ENCODE measurements around the gene RASGRF1. TPM values are rescaled to one million over a fixed set of nuclear protein-coding genes. Genes with fewer than 3 reads are reported as not detected.
A peak's percentile ranks its signal among the peaks of the same experiment; 100 is the strongest.

RASGRF1 gene
- total and polyA plus RNA-seq, 9 of the 15 experiments (the other 6 are each of a cell fraction or from before 2014, with no cell fraction given), result 0.03 to 0.58 (median 0.06) TPM; not detected in 1

DNA sequence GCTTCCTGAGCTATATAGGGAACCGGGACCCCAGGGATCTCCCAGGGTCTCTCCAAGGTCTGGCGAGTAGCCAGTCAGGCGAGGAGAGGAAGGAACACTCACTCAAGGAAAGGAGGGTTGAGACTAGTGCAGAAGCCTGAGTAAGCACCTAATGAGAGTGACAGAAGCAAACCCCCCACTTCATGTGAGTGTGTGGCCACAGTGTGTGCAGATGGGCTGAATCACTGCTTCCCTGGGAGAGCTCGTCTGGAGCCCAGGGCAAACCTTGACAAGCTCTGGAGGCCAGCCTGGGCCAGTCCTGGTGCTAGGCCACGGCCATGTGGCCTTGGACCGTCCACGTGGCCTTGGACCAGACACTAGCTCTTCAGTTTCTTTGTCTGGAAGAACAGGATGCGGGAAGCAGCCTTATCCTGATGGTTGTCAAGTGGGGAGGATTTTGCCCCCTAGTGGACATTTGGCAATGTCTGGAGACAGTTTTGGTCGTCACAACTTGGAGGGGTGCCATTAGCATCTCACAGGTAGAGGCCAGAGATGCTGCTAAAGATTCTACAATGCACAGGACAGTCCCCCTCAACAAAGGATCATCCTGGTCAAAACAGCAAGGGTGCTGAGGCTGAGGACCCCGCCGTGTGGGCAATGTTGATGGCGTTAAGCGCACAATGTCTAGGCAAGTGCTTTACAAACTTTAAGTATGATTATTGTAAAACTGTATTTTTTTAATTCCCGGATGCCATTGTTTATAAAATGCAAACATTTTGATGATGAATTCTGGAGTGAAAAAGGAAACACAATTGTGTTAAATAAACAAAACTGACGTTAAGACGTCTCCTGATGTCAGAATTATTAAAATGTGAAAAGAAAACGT lies 110.9 kb downstream of the RASGRF1 start (continued):
- TF ChIP-seq, protein P1, sequence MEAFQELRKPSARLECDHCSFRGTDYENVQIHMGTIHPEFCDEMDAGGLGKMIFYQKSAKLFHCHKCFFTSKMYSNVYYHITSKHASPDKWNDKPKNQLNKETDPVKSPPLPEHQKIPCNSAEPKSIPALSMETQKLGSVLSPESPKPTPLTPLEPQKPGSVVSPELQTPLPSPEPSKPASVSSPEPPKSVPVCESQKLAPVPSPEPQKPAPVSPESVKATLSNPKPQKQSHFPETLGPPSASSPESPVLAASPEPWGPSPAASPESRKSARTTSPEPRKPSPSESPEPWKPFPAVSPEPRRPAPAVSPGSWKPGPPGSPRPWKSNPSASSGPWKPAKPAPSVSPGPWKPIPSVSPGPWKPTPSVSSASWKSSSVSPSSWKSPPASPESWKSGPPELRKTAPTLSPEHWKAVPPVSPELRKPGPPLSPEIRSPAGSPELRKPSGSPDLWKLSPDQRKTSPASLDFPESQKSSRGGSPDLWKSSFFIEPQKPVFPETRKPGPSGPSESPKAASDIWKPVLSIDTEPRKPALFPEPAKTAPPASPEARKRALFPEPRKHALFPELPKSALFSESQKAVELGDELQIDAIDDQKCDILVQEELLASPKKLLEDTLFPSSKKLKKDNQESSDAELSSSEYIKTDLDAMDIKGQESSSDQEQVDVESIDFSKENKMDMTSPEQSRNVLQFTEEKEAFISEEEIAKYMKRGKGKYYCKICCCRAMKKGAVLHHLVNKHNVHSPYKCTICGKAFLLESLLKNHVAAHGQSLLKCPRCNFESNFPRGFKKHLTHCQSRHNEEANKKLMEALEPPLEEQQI (IDR thresholded peaks at IDR 0.05), result no peak
- TF ChIP-seq TEAD4 (IDR thresholded peaks at IDR 0.05; ENCODE audit: low read length) (no peak), TEAD4 (CRISPR knock-in tag; IDR thresholded peaks at IDR 0.05; ENCODE audit: borderline replicate concordance) (peak; percentile 48; the same call in 1 of the 2 replicates), CHD4 (IDR thresholded peaks at IDR 0.05; ENCODE audit: insufficient read depth, insufficient replicate concordance, low read depth, low read length, poor library complexity, severe bottlenecking) (no peak)

DNA sequence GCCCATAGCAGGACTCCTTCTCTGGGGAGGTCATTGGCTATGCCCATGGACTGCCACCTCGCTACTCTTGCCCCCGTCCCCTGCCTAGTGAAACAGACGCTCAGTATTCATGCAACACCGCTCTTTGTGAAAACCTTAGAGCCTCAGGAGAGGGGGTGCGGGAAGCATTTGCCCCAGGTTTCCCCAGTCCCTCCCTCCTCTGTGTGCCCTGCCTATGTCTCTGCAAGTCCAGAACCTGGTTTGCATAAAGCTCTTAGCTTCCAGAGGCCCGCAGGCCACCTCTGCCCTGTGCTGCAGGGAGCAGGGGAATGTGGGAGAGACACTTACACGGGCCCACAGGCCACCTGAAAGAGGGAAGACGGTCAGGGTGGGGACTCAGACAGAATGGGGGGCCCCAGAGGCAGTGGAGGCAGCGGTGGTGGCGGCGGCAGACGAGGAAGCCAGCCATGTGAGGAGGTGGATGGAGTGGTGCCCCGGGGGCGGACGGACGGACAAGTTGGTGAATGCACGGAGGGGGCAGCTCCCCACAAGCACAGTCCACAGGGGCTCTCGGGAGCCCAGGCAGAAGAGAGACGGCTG lies 111.9 kb downstream of the RASGRF1 start:
- FAIRE-seq (no peak), DNase-seq (ENCODE audit: extremely low read depth in 1 of 4, low spot score in 3 of 4) (no peak), ATAC-seq (no peak)
- peaks cover 3 to 19% of the 10 kb centered on the region in 2 experiments; a peak in 2 of 5 replicates for H3K27me3 ChIP-seq (ENCODE audit: control insufficient read depth in 2 of 2, insufficient read depth in 2 of 2, low read length in 2 of 2)
- H3K27ac ChIP-seq (ENCODE audit: extremely low read depth, low read depth, low read length), result no peak overlapping the region
- no peak overlapping the region for H3K4me2 ChIP-seq (ENCODE audit: insufficient read depth, low read length)
- no peaks in the 10 kb centered on the region for H3K9me1 ChIP-seq (ENCODE audit: control insufficient read depth, insufficient read depth, low read length)
- H3K4me3 ChIP-seq, result no peak overlapping the region
- intact Hi-C loops (cut with micrococcal nuclease), result loop anchor here (1.0 kb wide), 1 partner anchor 69 kb away; no protein-coding TSS in a partner anchor
- H3K36me3 ChIP-seq (ENCODE audit: control insufficient read depth, insufficient read depth, low read length), result no peaks in the 10 kb centered on the region
- no peaks in the 10 kb centered on the region for H4K20me1 ChIP-seq (replicated peaks; ENCODE audit: control insufficient read depth, insufficient read depth, low read length)
- H3K79me2 ChIP-seq (ENCODE audit: control insufficient read depth, insufficient read depth, low read length), result no peaks in the 10 kb centered on the region
- no peaks in the 10 kb centered on the region for H3K9me3 ChIP-seq (replicated peaks; ENCODE audit: control insufficient read depth, insufficient read depth, low read depth, low read length)
- in situ Hi-C loops (cut with MboI), result no loop called here
- no peak overlapping the region for H2AFZ ChIP-seq (ENCODE audit: low read depth, low read length)
- no TSS peak for BruUV-seq (replicated peaks)
- peaks cover 0 to 7% of the 10 kb centered on the region in 2 experiments; a peak in 4 of 5 replicates for H3K4me1 ChIP-seq (replicated peaks in 1 of 2; ENCODE audit: control insufficient read depth in 2 of 2, insufficient read depth in 2 of 2, low read length in 2 of 2)
- WGBS (ENCODE audit: insufficient coverage, low coverage, missing lambda C conversion rate), result 72% methylated on average over 18 of the region's 19 CpGs
- ChIA-PET POLR2A (interaction anchor here (0.6 kb wide), 1 partner anchor 56 kb away, joined by 3 read pairs; no protein-coding TSS in a partner anchor), CTCF (ENCODE audit: low intra/inter-chr PET ratio) (interaction anchor here (0.6 kb wide), 1 partner anchor 222 kb away, joined by 3 read pairs; no protein-coding TSS in a partner anchor)
- peak overlapping the region in 1 of 2 experiments; percentile 18; a peak in 1 of 4 replicates for H3K9ac ChIP-seq (ENCODE audit: insufficient read depth in 1 of 2, low read depth in 2 of 2, low read length in 2 of 2)
- TF ChIP-seq RBM15 (IDR thresholded peaks at IDR 0.05; ENCODE audit: insufficient read depth, low read length), result no peak
- TF ChIP-seq HDAC6 (IDR thresholded peaks at IDR 0.05; ENCODE audit: low read depth, low read length), result no peak
- no peak for TF ChIP-seq SRSF1 (IDR thresholded peaks at IDR 0.05; ENCODE audit: low read depth, low read length)
- no peak for TF ChIP-seq MAFG (tag; conservative IDR thresholded peaks at IDR 0.05)
- no peak for TF ChIP-seq GABPB2 (CRISPR knock-in tag; conservative IDR thresholded peaks at IDR 0.05)
- TF ChIP-seq ZNF764 (CRISPR knock-in tag; IDR thresholded peaks at IDR 0.05; ENCODE audit: low read depth), result no peak
- no peak for TF ChIP-seq LCOR (CRISPR knock-in tag; IDR thresholded peaks at IDR 0.05)
- TF ChIP-seq, protein P2, sequence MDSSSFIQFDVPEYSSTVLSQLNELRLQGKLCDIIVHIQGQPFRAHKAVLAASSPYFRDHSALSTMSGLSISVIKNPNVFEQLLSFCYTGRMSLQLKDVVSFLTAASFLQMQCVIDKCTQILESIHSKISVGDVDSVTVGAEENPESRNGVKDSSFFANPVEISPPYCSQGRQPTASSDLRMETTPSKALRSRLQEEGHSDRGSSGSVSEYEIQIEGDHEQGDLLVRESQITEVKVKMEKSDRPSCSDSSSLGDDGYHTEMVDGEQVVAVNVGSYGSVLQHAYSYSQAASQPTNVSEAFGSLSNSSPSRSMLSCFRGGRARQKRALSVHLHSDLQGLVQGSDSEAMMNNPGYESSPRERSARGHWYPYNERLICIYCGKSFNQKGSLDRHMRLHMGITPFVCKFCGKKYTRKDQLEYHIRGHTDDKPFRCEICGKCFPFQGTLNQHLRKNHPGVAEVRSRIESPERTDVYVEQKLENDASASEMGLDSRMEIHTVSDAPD (CRISPR knock-in tag; IDR thresholded peaks at IDR 0.05), result no peak
- TF ChIP-seq POLR3A (IDR thresholded peaks at IDR 0.05; ENCODE audit: borderline replicate concordance, extremely low read depth, insufficient read depth, insufficient read length), result no peak
- TF ChIP-seq HDAC3 (IDR thresholded peaks at IDR 0.05; ENCODE audit: borderline replicate concordance, partially characterized antibody), result no peak
- TF ChIP-seq RBM22 (IDR thresholded peaks at IDR 0.05; ENCODE audit: low read depth, low read length, poor library complexity, severe bottlenecking), result no peak
